Activated naive CD8-positive, alpha-beta T cell (primary cell): ENCODE measurements around the gene TTC7B.

Experiments used
- H3K27ac Mint-ChIP-seq: one replicate; pipeline ENCODE4 v1.8.0; 2021; ENCODE audit warnings: mixed read lengths
- H3K27me3 Mint-ChIP-seq: one replicate; pipeline ENCODE4 v1.8.0; 2021; ENCODE audit warnings: mixed read lengths
- H3K36me3 Mint-ChIP-seq: one replicate; pipeline ENCODE4 v1.8.0; 2021; ENCODE audit warnings: mixed read lengths
- H3K4me1 Mint-ChIP-seq: one replicate; pipeline ENCODE4 v1.8.0; 2021; ENCODE audit warnings: low read depth, mixed read lengths
- H3K4me3 Mint-ChIP-seq: one replicate; pipeline ENCODE4 v1.8.0; 2021; ENCODE audit warnings: mild to moderate bottlenecking, mixed read lengths
- H3K9me3 Mint-ChIP-seq: one replicate; pipeline ENCODE4 v1.8.0; 2021; ENCODE audit warnings: low read depth, mixed read lengths

Gene TTC7B

GRCh38 chr14:90778571-90779255 lies 37.5 kb downstream of the TTC7B start:
- H3K36me3 Mint-ChIP-seq = no peaks in the 10 kb centered on the region
- H3K27me3 Mint-ChIP-seq = no peaks in the 10 kb centered on the region
- no peaks in the 10 kb centered on the region for H3K9me3 Mint-ChIP-seq
- no peak overlapping the region for H3K27ac Mint-ChIP-seq
- H3K4me1 Mint-ChIP-seq = no peaks in the 10 kb centered on the region
- H3K4me3 Mint-ChIP-seq = no peak overlapping the region

GRCh38 chr14:90777830-90778485 lies 38.3 kb downstream of the TTC7B start:
- no peaks in the 10 kb centered on the region for H3K27me3 Mint-ChIP-seq
- no peaks in the 10 kb centered on the region for H3K9me3 Mint-ChIP-seq
- H3K4me3 Mint-ChIP-seq = no peak overlapping the region
- H3K27ac Mint-ChIP-seq = no peak overlapping the region
- no peaks in the 10 kb centered on the region for H3K4me1 Mint-ChIP-seq
- H3K36me3 Mint-ChIP-seq = no peaks in the 10 kb centered on the region

GRCh38 chr14:90777358-90777757 lies 38.9 kb downstream of the TTC7B start:
- H3K27ac Mint-ChIP-seq = no peak overlapping the region
- no peaks in the 10 kb centered on the region for H3K9me3 Mint-ChIP-seq
- H3K36me3 Mint-ChIP-seq = no peaks in the 10 kb centered on the region
- no peak overlapping the region for H3K4me3 Mint-ChIP-seq
- H3K27me3 Mint-ChIP-seq = no peaks in the 10 kb centered on the region
- H3K4me1 Mint-ChIP-seq = no peaks in the 10 kb centered on the region

DNA sequence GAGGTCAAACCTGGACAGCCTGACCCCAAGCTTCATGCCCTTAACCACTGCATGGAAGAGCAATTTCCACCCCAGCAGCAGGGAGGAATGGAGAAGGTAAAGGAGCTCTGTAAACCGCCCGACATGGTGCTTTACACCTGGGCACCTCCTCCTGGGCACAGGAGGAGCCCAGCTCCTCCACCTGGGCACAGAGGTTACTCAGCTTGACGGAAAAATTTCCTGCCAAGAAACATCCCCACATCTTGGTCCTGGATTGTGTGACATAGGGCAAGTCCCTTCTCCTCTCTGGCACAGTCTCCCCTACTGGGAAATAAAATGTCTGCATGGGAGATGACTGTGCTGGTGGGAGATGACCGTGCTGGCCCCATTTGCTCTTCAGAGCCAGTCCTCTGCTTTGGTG lies 40.8 kb downstream of the TTC7B start:
- no peaks in the 10 kb centered on the region for H3K36me3 Mint-ChIP-seq
- no peak overlapping the region for H3K27ac Mint-ChIP-seq
- no peak overlapping the region for H3K4me3 Mint-ChIP-seq
- no peaks in the 10 kb centered on the region for H3K9me3 Mint-ChIP-seq
- H3K27me3 Mint-ChIP-seq = no peaks in the 10 kb centered on the region
- H3K4me1 Mint-ChIP-seq = no peaks in the 10 kb centered on the region

- Mint-ChIP-seq H3K4me1 (no peaks in the 10 kb centered on the region), H3K4me3 (no peak overlapping the region), H3K36me3 (no peaks in the 10 kb centered on the region), H3K9me3 (no peaks in the 10 kb centered on the region), H3K27me3 (no peaks in the 10 kb centered on the region), H3K27ac (no peak overlapping the region)
Measured at GRCh38 chr14:90774316-90774715, 41.9 kb downstream of the TTC7B start.

DNA sequence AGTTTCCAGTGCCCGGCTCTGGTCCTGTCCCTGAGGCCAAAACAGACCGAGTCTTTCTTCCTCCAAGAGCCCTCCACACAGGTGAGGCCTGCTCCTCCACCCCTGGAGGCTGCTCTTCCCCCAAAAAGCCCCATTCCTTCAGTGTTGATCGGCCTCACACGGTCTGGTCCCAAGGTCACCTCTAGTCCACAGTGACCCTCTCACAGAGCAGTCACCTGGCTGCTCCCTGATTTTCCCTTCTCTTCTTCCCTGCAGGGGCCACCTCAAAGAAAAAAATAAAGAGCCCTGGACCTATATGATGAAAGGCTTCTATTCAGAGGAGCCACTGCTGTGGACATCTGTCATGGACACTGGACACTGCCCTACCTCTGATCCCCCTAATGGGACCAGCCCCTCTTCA lies 42.5 kb downstream of the TTC7B start:
- no peaks in the 10 kb centered on the region for H3K4me1 Mint-ChIP-seq
- H3K36me3 Mint-ChIP-seq = no peaks in the 10 kb centered on the region
- no peak overlapping the region for H3K27ac Mint-ChIP-seq
- H3K9me3 Mint-ChIP-seq = no peaks in the 10 kb centered on the region
- no peak overlapping the region for H3K4me3 Mint-ChIP-seq
- H3K27me3 Mint-ChIP-seq = no peaks in the 10 kb centered on the region

GRCh38 chr14:90773196-90773486 lies 43.1 kb downstream of the TTC7B start:
- Mint-ChIP-seq H3K27me3 (no peaks in the 10 kb centered on the region), H3K4me3 (no peak overlapping the region), H3K27ac (no peak overlapping the region), H3K36me3 (peaks cover 3% of the 10 kb centered on the region), H3K9me3 (peaks cover 4% of the 10 kb centered on the region), H3K4me1 (no peaks in the 10 kb centered on the region)

DNA sequence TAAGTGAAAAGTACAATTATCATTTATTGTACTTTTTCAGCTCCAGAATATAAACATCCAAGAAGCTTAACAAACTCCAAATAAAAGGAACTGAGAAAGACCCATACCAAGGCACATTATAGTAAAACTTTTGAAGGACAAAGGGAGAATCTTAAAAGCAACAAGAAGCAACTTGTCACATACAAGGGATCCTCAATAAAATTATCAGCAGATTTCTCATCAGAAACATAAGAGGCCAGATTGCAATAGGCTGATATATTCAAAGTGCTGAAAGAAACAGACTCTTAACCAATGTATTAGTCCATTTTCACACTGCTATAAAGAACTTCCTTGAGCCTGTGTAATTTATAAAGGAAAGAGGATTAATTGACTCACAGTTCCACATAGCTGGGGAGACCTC lies 48.3 kb downstream of the TTC7B start:
- Mint-ChIP-seq H3K4me3 (no peak overlapping the region), H3K27ac (no peak overlapping the region), H3K27me3 (no peaks in the 10 kb centered on the region), H3K36me3 (peaks cover 14% of the 10 kb centered on the region), H3K4me1 (no peaks in the 10 kb centered on the region), H3K9me3 (peaks cover 23% of the 10 kb centered on the region)

GRCh38 chr14:90760591-90761316 lies 55.5 kb downstream of the TTC7B start:
- Mint-ChIP-seq H3K36me3 (peaks cover 10% of the 10 kb centered on the region), H3K27ac (no peak overlapping the region), H3K9me3 (peaks cover 10% of the 10 kb centered on the region), H3K4me3 (no peak overlapping the region), H3K27me3 (peaks cover 2% of the 10 kb centered on the region), H3K4me1 (peaks cover 21% of the 10 kb centered on the region)

DNA sequence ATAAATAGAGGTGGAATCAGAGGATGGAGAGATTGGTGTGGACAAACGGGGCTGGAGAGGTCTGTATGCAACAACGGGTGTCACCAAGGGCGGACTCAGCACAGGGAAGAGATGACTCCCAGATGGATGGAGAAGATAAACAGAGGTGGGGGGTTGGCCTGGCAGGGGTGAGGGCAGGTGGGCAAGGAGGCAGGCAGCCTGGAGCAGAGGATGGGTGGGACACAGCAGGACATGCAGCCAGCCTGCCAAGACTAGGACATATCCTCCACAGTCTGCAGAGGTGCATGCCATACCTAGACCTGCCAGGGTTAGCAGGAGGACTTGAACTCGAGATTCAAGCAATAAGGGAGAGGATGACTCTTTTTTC lies 56.2 kb downstream of the TTC7B start:
- H3K9me3 Mint-ChIP-seq = peaks cover 10% of the 10 kb centered on the region
- no peak overlapping the region for H3K27ac Mint-ChIP-seq
- peaks cover 21% of the 10 kb centered on the region for H3K4me1 Mint-ChIP-seq
- peaks cover 10% of the 10 kb centered on the region for H3K36me3 Mint-ChIP-seq
- H3K27me3 Mint-ChIP-seq = peaks cover 2% of the 10 kb centered on the region
- no peak overlapping the region for H3K4me3 Mint-ChIP-seq

DNA sequence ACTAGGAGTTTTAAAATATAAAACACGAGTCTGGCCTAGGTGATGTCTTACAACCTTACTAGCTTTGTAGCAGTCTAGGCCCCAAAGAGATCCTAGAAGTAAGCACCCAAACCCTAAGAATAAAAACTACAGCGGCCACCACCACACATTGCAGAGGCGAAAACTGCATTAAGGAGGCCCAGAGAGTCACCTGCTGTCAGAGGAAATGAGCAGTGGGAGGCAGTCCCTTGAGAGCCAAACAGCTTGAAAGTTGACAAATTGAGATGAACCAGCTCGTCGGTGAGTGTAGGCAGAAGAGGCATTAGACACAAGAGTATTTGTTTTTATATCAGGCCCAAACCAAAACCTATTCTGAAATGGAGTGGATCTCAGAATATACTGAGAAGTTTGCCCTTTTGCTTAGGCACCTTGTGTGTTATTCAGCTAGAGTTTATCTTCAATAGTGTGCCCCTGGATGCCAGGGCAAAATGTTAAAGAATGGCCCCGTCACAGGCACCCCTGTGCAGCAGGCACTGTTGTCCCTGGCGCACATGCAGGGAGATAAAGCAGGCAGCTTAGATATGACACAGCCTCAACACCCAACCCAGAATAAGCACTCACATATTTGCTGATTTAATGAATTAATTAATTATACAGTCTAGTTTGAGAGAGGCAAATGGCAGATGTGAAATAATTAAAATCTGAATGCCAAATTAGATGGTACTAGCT lies 56.7 kb downstream of the TTC7B start:
- Mint-ChIP-seq H3K36me3 (peaks cover 10% of the 10 kb centered on the region), H3K9me3 (peaks cover 10% of the 10 kb centered on the region), H3K4me3 (peak overlapping the region; percentile 70), H3K27ac (peak overlapping the region; percentile 73), H3K4me1 (peaks cover 21% of the 10 kb centered on the region), H3K27me3 (peaks cover 2% of the 10 kb centered on the region)

DNA sequence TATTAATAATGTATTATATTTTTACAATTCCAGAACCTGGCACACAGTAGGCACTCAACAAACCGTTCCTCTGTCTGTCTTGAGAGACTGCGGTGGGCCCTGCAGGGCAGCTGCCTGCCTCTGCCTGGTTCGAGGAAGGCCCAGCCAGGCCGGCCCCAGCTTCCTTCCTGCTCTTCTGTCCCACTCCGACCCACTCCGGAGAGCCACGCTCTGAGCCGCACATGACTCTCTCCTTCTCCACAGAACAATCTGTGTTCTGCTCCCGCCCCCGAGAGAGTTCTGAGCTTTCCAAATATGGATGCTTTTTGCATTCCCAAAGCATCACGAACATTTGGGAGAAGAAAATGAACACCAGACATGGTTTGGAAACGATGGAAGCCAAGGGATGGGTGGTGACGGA lies 57.3 kb downstream of the TTC7B start:
- Mint-ChIP-seq H3K4me3 (peak overlapping the region; percentile 70), H3K9me3 (peaks cover 8% of the 10 kb centered on the region), H3K27me3 (peaks cover 2% of the 10 kb centered on the region), H3K27ac (peak overlapping the region; percentile 73), H3K36me3 (peaks cover 9% of the 10 kb centered on the region), H3K4me1 (peaks cover 21% of the 10 kb centered on the region)

- peak overlapping the region; percentile 73 for H3K27ac Mint-ChIP-seq
- peaks cover 2% of the 10 kb centered on the region for H3K27me3 Mint-ChIP-seq
Measured at GRCh38 chr14:90758028-90758889, 58.0 kb downstream of the TTC7B start.

GRCh38 chr14:90757452-90757851 lies 58.8 kb downstream of the TTC7B start:
- Mint-ChIP-seq H3K27ac (peak overlapping the region; percentile 41), H3K27me3 (peaks cover under 1% of the 10 kb centered on the region), H3K4me3 (peak overlapping the region; percentile 83), H3K4me1 (peaks cover 21% of the 10 kb centered on the region), H3K36me3 (peaks cover 2% of the 10 kb centered on the region), H3K9me3 (peaks cover 2% of the 10 kb centered on the region)

More at GRCh38 chr14:90758028-90758889, 58.0 kb downstream of the TTC7B start:
- peaks cover 6% of the 10 kb centered on the region for H3K36me3 Mint-ChIP-seq
- H3K4me1 Mint-ChIP-seq = peaks cover 21% of the 10 kb centered on the region
- H3K4me3 Mint-ChIP-seq = peak overlapping the region; percentile 83
- peaks cover 6% of the 10 kb centered on the region for H3K9me3 Mint-ChIP-seq
